ENCODE measurements around the gene OR52E6. TPM values are rescaled to one million over a fixed set of nuclear protein-coding genes. Genes with fewer than 3 reads are reported as not detected.

Gene OR52E6
- total and polyA plus RNA-seq, 8 donors: not detected

- Histone ChIP-seq H3K4me3 (no peak overlapping the region), H3K4me1 (no peaks in the 10 kb centered on the region), H3K27ac (no peak overlapping the region), H3K9me3 (peaks cover 0 to 6% (median 0%) of the 10 kb centered on the region in 4 donors), H3K36me3 (no peaks in the 10 kb centered on the region), H3K27me3 (no peaks in the 10 kb centered on the region)
- intact Hi-C loops (cut with DNase I; ENCODE audit: low total_unique reads): no loop called here
- DNase-seq: no peak
- TF ChIP-seq POLR2A (IDR thresholded peaks at IDR 0.05) (no peak), POLR2AphosphoS5 (IDR thresholded peaks at IDR 0.05) (no peak), EP300 (IDR thresholded peaks at IDR 0.05) (no peak)
- TF ChIP-seq, protein P1, sequence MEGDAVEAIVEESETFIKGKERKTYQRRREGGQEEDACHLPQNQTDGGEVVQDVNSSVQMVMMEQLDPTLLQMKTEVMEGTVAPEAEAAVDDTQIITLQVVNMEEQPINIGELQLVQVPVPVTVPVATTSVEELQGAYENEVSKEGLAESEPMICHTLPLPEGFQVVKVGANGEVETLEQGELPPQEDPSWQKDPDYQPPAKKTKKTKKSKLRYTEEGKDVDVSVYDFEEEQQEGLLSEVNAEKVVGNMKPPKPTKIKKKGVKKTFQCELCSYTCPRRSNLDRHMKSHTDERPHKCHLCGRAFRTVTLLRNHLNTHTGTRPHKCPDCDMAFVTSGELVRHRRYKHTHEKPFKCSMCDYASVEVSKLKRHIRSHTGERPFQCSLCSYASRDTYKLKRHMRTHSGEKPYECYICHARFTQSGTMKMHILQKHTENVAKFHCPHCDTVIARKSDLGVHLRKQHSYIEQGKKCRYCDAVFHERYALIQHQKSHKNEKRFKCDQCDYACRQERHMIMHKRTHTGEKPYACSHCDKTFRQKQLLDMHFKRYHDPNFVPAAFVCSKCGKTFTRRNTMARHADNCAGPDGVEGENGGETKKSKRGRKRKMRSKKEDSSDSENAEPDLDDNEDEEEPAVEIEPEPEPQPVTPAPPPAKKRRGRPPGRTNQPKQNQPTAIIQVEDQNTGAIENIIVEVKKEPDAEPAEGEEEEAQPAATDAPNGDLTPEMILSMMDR (IDR thresholded peaks at IDR 0.05): no peak
- WGBS, 5 donors: 87 to 97% (median 89%) methylated on average over 1 of the region's 1 CpG
These were observed 9.3 kb upstream of the OR52E6 start for GRCh38 chr11:5851002-5851401.

- no peaks in the 10 kb centered on the region for H3K9me3 ChIP-seq
- no peaks in the 10 kb centered on the region for H3K4me1 ChIP-seq
- H3K27me3 ChIP-seq: no peaks in the 10 kb centered on the region
- no peak for TF ChIP-seq POLR2A (IDR thresholded peaks at IDR 0.05)
- TF ChIP-seq POLR2AphosphoS5 (IDR thresholded peaks at IDR 0.05): no peak
- TF ChIP-seq, protein P1 (IDR thresholded peaks at IDR 0.05): no peak
- TF ChIP-seq EP300 (IDR thresholded peaks at IDR 0.05): no peak
- intact Hi-C loops (cut with DNase I; ENCODE audit: low total_unique reads): no loop called here
- no peak for DNase-seq
- no peak overlapping the region for H3K4me3 ChIP-seq
- H3K27ac ChIP-seq: no peak overlapping the region
- no peaks in the 10 kb centered on the region for H3K36me3 ChIP-seq
These were observed 6.0 kb upstream of the OR52E6 start for GRCh38 chr11:5847711-5848110.

- 30 to 54% (median 52%) methylated on average over 1 of the region's 1 CpG for WGBS, 5 donors
- no peaks in the 10 kb centered on the region for H3K27me3 ChIP-seq
- TF ChIP-seq EP300 (IDR thresholded peaks at IDR 0.05) (no peak), POLR2AphosphoS5 (IDR thresholded peaks at IDR 0.05) (no peak), POLR2A (IDR thresholded peaks at IDR 0.05) (no peak)
- intact Hi-C loops (cut with DNase I; ENCODE audit: low total_unique reads): no loop called here
- H3K9me3 ChIP-seq: no peaks in the 10 kb centered on the region
- H3K4me1 ChIP-seq: no peaks in the 10 kb centered on the region
- H3K4me3 ChIP-seq: no peak overlapping the region
- H3K36me3 ChIP-seq: no peaks in the 10 kb centered on the region
- no peak overlapping the region for H3K27ac ChIP-seq
- no peak for DNase-seq
These were observed 5.0 kb upstream of the OR52E6 start for GRCh38 chr11:5846701-5847100.

- Histone ChIP-seq H3K9me3 (peaks cover 0 to 7% (median 0%) of the 10 kb centered on the region in 4 donors), H3K27ac (no peak overlapping the region), H3K4me1 (no peaks in the 10 kb centered on the region), H3K4me3 (no peak overlapping the region), H3K27me3 (no peaks in the 10 kb centered on the region), H3K36me3 (no peaks in the 10 kb centered on the region)
- 78 to 89% (median 83%) methylated on average over 2 of the region's 2 CpGs for WGBS, 5 donors
- no peak for DNase-seq
- TF ChIP-seq, protein P1 (IDR thresholded peaks at IDR 0.05): no peak
- no peak for TF ChIP-seq POLR2AphosphoS5 (IDR thresholded peaks at IDR 0.05)
- no peak for TF ChIP-seq POLR2A (IDR thresholded peaks at IDR 0.05)
- no peak for TF ChIP-seq EP300 (IDR thresholded peaks at IDR 0.05)
- intact Hi-C loops (cut with DNase I; ENCODE audit: low total_unique reads): no loop called here
These were observed 4.0 kb downstream of the OR52E6 start for GRCh38 chr11:5837695-5838094.

DNA sequence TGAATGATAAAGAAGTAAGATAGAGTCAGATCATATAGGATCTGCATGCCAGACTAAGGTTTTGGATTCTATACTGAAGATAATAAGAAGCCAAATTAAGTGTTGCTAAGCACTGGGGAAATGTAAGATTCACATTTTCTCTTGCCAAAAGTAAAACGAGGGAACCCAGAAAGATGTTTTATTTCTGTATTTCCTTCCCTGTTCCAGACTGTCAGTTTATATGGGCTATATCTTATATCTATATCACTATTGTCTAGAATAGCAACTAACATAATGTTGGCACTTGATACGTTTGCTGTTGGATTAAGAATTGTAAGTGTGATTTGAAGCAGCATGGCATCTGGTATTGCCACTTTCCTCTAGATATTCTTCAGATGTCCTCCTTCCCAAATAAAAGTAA lies 8.3 kb downstream of the OR52E6 start:
- Histone ChIP-seq H3K4me3 (no peak overlapping the region), H3K36me3 (no peaks in the 10 kb centered on the region), H3K27me3 (no peaks in the 10 kb centered on the region), H3K4me1 (no peaks in the 10 kb centered on the region), H3K9me3 (peaks cover 0 to 7% (median 0%) of the 10 kb centered on the region in 4 donors), H3K27ac (no peak overlapping the region)
- no peak for DNase-seq
- WGBS, 5 donors: 31 to 72% (median 57%) methylated on average over 2 of the region's 2 CpGs
- intact Hi-C loops (cut with DNase I; ENCODE audit: low total_unique reads): no loop called here
- no peak for TF ChIP-seq POLR2A (IDR thresholded peaks at IDR 0.05)
- TF ChIP-seq EP300 (IDR thresholded peaks at IDR 0.05): no peak
- TF ChIP-seq, protein P1 (IDR thresholded peaks at IDR 0.05): no peak
- no peak for TF ChIP-seq POLR2AphosphoS5 (IDR thresholded peaks at IDR 0.05)
